Right atrium auricular region (tissue), 2 donors: ENCODE measurements around the gene CEP112. TPM values are rescaled to one million over a fixed set of nuclear protein-coding genes. Genes with fewer than 3 reads are reported as not detected.

Experiments
- DNase-seq: peaks from one replicate; pipeline ENCODE4 v3.0.0-alpha.2; 2019; ENCODE audit warnings: low spot score
- H3K27ac ChIP-seq, 2 donors: fragments of 200-600 bp; sonication (generic); 1 replicate in 1 of 2; 2 replicates in 1 of 2; pipeline ENCODE4 v1.5.1; 2016 to 2019
- H3K27me3 ChIP-seq, 2 donors: fragments of 200-600 bp; sonication (generic); one replicate each; pipeline versions ENCODE4 v1.5.1 to v1.6.0; 2017 to 2019
- H3K36me3 ChIP-seq: fragments of 200-600 bp; sonication (generic); one replicate; pipeline ENCODE4 v1.5.1; 2016
- H3K4me1 ChIP-seq, 2 donors: fragments of 200-600 bp; sonication (generic); one replicate each; pipeline versions ENCODE4 v1.5.1 to v1.6.0; 2017 to 2019
- H3K4me3 ChIP-seq, 2 donors: fragments of 200-600 bp; sonication (generic); 1 replicate in 1 of 2; 2 replicates in 1 of 2; pipeline ENCODE4 v1.5.1; 2017 to 2019; ENCODE audit warnings: mild to moderate bottlenecking in 1 of 2, moderate library complexity in 1 of 2
- H3K9me3 ChIP-seq, 2 donors: fragments of 200-600 bp; sonication (generic); one replicate each; pipeline ENCODE4 v1.5.1; 2019
- total RNA-seq, 2 donors: library from RNA; depleted of rRNA; stranded (reverse); fragments of >200 nt; gene quantifications; one replicate each; pipeline ENCODE4 v1.1.0, GENCODE V29; 2016
- TF ChIP-seq, protein P1 (sequence below), 2 donors: fragments of 200-600 bp; sonication (generic); IDR thresholded peaks; one replicate each; pipeline ENCODE4 v1.5.1; 2019; ENCODE audit warnings: antibody characterized with exemption in 2 of 2

Gene CEP112
- total RNA-seq, 2 donors from 2014 or later = 8.1 to 11.2 TPM

DNA sequence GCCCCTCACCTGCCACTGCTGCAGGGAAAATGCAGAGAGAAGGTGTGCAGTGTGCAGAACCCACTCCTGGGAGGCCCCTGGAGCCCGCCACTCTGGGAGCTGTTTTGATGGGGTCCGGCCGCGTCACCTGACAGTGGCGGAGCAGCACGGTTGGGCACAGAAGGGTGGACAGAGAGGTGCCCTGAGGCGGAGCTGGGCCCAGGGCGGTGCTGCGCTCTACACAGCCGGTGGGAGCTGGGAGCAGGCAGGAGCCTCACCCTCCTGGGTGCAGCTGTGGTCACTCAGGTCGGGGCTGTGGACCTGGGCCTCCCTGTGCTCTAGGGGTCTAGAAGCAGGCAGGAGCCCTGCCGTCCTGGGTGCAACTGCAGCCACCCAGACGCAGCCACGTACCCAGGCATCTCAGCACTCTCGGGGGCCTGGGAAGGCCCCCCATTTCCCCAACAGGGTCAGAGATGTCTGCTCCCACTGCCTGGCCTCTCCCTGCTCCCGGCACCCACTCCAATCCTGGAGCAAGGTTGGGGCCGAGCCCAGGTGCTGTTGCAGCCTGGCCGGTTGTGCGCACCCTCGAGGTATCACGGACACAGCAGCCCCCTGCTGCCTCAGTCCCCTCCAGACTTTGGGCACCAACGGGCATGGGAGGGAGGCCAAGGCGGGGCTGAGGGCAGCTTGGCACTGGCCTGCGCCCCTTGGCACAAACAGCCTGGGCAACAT lies 326.1 kb downstream of the CEP112 start:
- no peaks in the 10 kb centered on the region for H3K36me3 ChIP-seq
- no peaks in the 10 kb centered on the region for H3K27me3 ChIP-seq
- H3K9me3 ChIP-seq = no peaks in the 10 kb centered on the region
- no peak for DNase-seq
- TF ChIP-seq, protein P1, sequence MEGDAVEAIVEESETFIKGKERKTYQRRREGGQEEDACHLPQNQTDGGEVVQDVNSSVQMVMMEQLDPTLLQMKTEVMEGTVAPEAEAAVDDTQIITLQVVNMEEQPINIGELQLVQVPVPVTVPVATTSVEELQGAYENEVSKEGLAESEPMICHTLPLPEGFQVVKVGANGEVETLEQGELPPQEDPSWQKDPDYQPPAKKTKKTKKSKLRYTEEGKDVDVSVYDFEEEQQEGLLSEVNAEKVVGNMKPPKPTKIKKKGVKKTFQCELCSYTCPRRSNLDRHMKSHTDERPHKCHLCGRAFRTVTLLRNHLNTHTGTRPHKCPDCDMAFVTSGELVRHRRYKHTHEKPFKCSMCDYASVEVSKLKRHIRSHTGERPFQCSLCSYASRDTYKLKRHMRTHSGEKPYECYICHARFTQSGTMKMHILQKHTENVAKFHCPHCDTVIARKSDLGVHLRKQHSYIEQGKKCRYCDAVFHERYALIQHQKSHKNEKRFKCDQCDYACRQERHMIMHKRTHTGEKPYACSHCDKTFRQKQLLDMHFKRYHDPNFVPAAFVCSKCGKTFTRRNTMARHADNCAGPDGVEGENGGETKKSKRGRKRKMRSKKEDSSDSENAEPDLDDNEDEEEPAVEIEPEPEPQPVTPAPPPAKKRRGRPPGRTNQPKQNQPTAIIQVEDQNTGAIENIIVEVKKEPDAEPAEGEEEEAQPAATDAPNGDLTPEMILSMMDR (IDR thresholded peaks at IDR 0.05) = no peak
- H3K4me1 ChIP-seq = no peaks in the 10 kb centered on the region
- no peak overlapping the region for H3K4me3 ChIP-seq
- H3K27ac ChIP-seq = no peak overlapping the region

DNA sequence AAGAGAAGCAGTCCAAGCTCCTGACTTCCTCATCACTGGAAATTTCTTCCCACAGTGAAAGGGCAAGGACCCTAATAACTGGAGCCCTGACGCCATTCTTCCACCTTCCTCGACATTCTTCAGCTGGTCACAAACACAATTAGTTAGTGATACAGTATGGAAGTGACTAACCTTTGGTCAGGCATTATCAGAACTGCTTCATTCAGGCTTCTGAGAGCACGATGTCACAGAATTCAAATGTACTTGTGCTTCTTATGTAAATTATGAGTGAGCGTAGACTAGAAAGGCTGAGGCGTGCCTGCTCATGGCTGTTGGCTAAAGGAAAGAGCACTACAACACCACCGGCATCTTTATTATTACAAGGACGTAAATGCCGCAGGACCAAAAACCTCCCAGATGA lies 327.5 kb downstream of the CEP112 start:
- H3K4me1 ChIP-seq = no peaks in the 10 kb centered on the region
- DNase-seq = no peak
- no peaks in the 10 kb centered on the region for H3K9me3 ChIP-seq
- H3K4me3 ChIP-seq = no peak overlapping the region
- no peaks in the 10 kb centered on the region for H3K27me3 ChIP-seq
- no peaks in the 10 kb centered on the region for H3K36me3 ChIP-seq
- H3K27ac ChIP-seq = no peak overlapping the region
- TF ChIP-seq, protein P1 (IDR thresholded peaks at IDR 0.05) = no peak

DNA sequence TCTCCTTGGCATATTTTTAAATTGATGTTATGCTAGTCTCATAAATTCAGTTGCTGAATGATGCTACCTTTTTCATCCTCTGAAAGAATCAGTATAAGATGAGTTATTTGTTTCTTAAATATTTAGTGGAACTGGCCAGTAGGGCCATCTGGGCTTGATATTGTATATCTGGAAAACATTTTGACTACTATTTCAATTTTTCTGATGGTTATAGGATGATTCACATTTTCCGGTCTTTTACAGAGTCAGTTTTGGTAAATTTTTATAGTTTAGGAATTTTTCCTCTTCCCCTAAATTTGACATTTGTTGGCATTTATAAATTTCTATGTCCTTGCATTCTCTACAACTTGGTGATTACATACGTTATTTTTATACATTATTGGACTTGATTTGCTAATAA lies 334.2 kb downstream of the CEP112 start:
- Histone ChIP-seq H3K4me1 (no peaks in the 10 kb centered on the region), H3K27me3 (no peaks in the 10 kb centered on the region), H3K36me3 (no peaks in the 10 kb centered on the region), H3K27ac (no peak overlapping the region), H3K4me3 (no peak overlapping the region), H3K9me3 (no peaks in the 10 kb centered on the region)
- TF ChIP-seq, protein P1 (IDR thresholded peaks at IDR 0.05) = no peak
- no peak for DNase-seq

DNA sequence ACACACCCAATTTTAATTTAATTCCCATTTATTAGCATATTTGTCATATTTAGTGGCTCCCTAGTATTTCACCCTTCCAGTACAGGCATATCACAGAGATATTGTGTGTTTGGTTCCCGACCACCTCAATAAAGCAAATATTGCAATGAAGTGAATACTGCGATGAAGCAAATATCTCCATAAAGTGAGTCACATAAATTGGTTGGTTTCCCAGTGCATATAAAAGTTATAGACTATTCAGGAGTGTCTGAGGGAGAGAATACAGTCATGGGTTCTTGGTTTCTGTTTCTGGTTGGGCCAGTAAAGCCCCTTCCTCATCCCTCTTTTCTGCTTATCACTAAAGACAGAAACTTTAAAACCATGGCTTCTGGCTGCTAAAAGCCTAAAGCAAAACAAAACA lies 335.1 kb downstream of the CEP112 start:
- no peak for DNase-seq
- H3K9me3 ChIP-seq = no peaks in the 10 kb centered on the region
- H3K27me3 ChIP-seq = no peaks in the 10 kb centered on the region
- H3K36me3 ChIP-seq = no peaks in the 10 kb centered on the region
- H3K27ac ChIP-seq = no peak overlapping the region
- H3K4me3 ChIP-seq = no peak overlapping the region
- H3K4me1 ChIP-seq = no peaks in the 10 kb centered on the region
- TF ChIP-seq, protein P1 (IDR thresholded peaks at IDR 0.05) = no peak

DNA sequence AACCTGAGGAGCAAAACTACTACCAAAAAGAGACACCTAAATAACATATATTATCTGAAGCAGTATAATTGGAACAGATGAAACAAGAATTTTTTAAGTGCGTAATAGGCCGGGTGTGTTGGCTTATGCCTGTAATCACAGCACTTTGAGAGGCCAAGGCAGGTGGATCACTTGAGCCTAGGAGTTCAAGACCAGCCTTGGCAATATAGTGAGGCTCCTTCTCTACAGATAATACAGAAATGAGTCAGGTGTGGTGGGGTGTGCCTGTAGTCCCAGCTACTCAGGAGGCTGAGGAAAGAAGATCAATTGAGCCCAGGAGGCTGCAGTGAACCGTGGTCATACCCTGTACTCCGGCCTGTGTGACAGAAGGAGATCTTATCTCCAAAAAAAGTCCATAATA lies 336.3 kb downstream of the CEP112 start:
- H3K4me1 ChIP-seq = no peaks in the 10 kb centered on the region
- H3K27ac ChIP-seq = no peak overlapping the region
- no peak for DNase-seq
- no peaks in the 10 kb centered on the region for H3K36me3 ChIP-seq
- no peak overlapping the region for H3K4me3 ChIP-seq
- no peaks in the 10 kb centered on the region for H3K9me3 ChIP-seq
- no peaks in the 10 kb centered on the region for H3K27me3 ChIP-seq
- TF ChIP-seq, protein P1 (IDR thresholded peaks at IDR 0.05) = no peak

DNA sequence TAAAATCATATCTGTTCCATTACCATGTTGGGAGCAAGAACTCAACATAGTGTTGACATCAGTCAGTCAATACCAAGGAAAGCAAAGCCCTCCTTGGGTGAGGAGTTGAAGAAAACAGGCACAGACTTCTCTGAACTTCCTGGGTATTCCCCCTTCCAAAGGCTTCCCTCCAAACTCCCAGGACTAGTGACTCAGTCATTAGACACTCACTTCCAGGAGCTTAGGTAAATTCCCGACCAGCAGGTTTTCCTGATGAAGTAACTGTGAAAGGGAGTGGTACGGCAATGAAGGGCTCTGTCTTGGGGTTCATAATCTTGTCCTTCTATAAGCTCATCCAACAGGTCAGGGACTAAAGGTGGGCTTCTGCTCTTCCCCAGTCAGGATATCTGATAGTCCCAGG lies 336.7 kb downstream of the CEP112 start:
- DNase-seq = no peak
- no peaks in the 10 kb centered on the region for H3K27me3 ChIP-seq
- no peak overlapping the region for H3K4me3 ChIP-seq
- no peaks in the 10 kb centered on the region for H3K9me3 ChIP-seq
- no peaks in the 10 kb centered on the region for H3K36me3 ChIP-seq
- TF ChIP-seq, protein P1 (IDR thresholded peaks at IDR 0.05) = no peak
- H3K27ac ChIP-seq = no peak overlapping the region
- H3K4me1 ChIP-seq = no peaks in the 10 kb centered on the region
